GM21723 (cell line): ENCODE data around the gene RING1.

Experiments
- ATAC-seq: cut with Tn5 transposase; IDR thresholded peaks from one replicate; pipeline ENCODE4 v1.9.1; 2021; ENCODE audit warnings: mild to moderate bottlenecking, moderate library complexity; ENCODE audit not compliant: unreplicated experiment

RING1 gene

DNA sequence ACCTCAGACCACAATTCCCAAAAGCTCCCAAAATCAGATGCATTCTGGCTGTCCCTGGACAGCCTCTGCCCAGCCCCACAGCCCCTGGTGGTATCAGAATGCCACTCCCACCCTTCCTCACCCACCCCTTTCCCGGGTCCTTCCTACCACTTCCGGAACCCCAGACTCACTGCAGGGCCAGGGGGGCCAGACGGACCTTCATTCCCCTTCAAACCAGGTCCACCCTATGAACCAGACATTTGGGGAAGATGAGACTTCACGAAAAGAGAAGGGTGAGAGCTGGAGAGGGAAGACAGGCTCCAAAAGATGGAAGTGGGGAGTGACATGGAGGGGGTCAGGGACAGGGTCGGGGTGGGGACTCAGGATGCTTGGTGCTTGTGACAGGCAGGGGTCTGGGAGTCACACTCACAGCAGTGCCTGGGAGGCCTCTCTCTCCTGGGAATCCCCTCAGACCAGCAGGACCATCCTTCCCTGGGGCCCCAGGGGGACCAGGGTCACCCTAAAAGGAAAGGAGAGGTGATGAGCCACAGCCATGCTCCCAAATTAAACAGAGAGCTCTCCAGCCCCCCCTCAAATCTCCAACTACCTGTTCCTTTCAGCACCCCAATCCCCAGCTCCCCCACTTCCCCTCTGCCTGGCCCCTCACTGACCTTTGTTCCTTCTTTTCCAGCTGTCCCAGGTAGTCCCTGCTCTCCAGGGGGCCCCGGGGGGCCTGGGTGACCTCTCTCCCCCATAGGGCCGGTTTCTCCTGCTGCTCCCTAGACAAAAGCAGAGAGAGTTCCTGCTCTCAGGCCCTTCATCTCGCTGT lies 36.2 kb upstream of the RING1 start:
- ATAC-seq, result no peak

DNA sequence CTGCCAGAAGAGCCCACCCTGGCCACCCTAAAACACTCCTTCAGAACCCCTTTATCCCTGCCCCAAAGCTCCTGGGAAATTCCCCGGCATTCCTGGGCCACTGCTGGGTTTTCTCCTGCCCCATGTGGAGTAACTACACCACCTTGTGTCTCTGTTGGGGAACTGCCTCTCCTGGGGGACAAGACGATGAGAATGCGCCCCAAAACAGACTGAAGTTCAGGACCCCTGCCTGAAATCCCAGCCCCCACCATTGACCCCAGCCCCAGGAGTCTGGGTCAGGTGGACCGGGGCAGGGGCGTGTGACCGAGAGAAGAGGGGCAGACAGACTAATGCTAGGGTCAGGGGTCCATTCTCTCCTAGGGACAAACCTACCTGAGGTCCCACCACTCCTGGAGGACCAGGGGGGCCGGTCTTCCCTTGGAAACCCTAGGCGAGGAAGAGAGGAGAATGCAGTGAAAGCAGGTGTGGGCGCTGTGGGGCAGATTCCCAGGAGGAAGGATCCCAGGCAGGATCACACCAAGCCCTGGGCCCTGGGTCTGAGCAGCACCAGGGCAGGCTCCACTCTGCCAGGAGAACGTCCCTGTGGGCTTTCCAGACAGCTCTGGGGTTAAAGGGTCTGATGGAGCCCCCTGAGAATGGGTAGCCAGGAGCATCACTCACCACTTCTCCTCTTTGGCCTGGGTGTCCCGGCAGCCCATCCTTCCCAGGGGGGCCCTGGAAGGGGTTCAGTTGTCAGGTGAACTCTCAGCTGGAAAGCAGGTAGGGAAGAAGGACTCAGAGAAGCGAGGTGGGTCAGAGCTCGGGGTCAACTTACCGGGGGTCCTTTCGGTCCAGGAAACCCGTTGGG lies 35.4 kb upstream of the RING1 start:
- ATAC-seq, result no peak

DNA sequence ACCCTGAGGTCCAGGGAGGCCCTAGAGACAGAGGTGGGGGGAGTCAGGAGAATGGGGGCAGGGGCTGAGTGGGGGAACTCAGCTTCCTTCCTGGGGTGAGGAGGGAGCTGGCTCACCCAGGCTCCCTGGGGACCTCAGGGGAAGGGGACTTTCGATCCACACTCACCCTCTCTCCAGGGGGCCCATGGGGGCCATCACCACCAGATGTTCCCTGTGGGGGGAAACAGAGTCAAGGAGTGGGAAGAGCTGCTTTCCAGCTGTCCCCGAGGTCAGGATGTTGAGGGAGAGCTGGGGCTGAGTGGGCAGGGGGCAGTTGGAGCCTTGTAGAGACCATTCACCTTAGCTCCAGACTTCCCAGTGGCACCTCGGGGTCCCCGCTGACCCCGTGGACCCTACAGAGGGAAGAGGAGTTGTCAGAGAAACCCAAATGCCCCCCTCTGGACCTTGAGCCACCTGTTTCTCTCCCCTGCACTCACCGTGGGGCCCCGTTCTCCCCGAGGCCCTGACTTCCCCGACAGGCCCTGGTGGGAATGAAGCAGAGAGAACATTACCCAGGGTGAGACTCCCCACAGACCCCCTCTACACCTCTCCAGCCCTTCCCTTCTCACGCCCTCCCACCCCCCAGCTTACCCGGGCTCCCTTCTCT lies 34.6 kb upstream of the RING1 start:
- no peak for ATAC-seq

DNA sequence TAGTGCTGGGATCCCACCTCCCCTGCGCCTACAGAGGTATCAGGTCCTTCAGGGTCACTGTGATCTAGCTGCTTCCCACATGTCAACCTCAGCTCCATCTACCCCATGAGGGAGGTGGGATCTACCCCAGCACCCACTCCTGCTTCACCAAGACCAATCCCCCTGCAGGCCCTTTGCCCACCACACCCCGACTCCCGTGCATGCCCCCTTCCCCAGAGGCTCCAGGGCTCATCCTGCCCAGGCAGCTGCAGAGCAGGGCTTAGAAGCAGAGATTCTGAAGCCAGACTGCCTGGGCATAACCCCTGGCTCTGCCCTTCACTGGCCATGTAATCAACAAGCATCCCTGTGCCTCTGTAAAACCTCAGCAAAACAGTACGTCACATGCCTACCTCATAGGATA lies 33.5 kb upstream of the RING1 start:
- ATAC-seq, result no peak

DNA sequence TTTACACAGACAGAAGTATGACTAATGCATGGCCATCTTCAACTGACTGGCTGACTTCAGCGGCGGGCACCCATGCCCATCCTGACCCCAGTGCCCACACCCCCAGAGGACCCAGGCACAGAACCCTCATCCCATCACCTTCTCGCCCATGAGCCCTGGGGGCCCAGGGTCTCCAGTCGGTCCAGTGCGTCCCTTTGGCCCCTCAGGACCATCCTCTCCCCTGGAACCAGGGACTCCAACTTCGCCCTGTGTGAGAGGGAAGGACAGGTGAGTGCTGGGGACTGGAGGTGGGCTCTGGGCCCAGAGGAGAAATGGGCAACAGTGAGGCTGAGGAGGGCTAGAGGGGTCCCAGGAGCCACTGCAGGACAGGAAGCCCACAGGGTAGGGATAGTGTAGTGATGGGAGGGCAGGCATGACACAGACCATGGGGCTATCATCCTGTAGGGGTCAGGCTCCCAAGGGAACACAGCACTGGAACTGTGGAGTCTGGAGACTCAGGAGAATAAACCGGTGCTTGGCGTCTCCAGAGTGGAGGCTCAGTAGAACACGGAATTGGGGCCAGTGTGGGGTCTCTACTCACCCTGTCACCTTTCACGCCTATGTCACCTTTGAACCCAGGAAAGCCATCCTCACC lies 32.7 kb upstream of the RING1 start:
- no peak for ATAC-seq

DNA sequence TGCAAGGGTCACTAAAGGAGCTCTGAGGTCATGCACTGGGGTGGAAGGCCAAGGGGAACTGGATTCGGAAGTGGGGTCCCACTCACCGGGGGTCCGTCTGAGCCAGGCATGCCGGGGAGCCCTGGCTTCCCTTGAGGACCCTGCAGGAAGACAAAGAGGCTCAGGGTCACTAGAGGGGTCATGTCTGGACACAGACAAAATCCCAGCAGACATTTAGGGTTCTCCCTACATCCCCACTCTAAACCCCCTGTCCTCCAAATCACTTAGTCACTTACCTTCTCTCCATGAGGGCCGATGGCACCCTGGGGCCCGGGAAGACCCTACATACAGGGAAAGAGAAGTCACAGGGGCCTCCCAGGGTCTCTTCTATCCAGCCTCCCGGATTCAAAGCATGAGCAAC lies 31.4 kb upstream of the RING1 start:
- no peak for ATAC-seq

DNA sequence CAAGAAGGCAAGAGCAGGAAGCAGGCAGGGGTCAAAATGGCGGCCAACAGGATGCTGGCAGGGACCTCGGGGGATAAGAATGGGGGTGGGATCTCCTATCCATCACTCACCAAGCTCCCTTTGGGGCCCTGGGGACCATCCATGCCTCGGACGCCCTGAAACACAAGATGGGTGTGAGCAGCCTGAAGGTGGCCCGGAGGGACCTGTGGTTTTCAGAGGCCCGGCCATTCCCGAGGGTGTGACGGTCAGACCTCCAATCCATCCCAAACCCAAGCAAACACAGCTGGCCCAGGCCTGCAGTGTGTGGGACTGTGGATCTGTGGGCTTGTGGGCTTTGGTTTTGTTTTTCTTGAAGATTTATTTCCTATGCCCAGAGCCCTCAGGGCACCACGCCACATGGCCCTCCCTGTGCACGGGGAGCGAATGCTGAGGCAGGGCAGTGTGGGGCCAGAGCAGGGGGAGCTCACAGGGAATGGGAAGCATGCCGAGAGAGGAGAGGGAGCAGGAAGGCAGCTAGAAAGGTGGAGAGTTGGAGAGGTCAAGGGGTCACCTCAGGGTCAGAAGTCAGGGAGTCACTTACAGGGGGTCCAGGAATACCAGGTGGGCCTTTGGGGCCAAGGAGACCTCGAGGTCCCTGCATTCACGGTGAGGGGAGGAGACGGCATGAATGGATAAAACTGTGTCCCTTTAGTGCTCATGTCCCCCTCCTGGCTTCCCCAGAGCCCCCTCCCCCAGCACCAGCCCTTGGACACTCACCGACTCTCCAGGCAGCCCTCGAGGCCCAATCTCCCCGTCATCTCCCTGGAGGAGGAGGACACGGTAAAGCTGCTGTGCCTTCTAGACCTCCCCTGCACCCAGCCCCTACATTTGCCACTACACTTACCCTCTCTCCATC lies 30.5 kb upstream of the RING1 start:
- no peak for ATAC-seq

DNA sequence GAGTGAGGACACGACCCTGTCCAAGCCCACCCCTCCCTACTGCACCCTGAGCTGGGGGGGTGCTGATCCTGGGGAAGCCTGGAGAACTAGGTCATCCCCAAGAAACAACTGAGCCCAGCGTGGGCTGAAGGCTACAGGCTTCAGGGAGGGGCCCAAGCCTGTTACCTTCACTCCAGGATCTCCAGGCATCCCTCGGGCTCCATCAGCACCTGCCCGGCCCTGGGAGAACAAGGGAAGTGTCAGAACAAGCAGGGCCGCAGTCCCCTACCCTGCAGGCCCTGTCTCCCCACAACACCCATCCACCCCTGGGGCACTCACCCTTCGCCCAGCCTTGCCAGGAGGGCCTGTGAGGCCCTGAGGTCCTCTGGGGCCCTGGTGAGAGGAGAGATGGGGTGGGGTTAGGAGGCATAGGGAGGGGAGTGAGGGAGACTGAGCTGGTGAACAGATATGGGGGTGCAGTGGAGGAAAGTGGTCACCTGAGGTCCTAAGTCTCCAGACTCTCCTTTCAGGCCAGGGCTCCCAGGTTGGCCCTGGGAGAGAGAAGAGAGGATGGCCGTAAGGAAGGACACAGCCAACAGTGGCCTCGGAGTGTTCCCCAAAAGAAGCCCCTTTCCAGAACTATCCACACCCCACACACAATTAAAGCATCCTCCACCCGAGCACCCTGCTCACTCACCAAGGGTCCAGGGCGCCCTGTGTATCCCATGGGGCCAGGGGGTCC lies 29.4 kb upstream of the RING1 start:
- ATAC-seq, result no peak

DNA sequence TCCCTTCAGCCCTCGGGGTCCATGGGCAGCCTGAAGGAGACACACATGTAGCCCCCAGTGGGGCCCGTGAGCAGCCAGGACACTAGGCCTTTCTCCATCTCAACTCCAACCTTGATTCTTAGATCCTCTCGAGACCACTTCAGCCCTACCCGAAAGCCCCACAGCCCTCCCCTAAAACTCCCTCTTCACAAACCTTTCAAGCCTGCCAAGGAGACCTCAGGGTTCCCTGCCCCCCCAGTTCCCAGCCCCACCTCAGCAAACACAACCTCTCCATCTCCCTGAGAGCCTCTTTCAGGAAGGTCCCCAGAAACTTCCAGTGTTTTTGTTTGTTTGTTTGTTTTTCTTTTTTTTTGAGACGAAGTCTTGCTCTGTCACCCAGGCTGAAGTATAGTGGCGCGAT lies 27.2 kb upstream of the RING1 start:
- ATAC-seq, result no peak

DNA sequence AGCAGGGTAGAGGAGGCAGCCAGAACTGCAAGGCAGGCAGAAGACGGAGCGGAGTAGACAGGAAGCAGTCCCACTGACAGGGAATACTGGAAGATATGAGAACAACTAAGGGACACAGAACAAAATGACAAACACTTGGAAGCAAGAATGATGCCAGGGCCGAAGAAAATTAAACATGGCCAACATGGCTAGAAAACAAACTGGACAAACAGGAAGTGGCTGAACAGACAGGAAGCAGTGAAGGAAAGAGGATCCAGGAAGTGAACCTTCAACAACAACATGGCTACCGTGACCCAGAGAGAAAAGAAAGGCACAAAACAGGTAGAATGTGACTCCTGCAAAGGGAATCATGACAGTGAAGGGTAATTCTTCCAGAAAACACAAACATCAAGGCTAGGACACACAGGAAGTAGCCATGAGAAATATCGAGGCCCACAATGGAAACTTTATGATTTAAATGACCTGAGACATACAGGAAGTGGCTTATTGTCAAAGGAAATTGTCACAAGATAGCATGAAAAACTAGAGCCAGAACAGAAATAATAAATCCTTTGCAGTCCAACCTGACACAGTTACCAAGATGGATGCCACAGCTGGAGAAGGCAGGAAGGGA lies 25.1 kb upstream of the RING1 start:
- ATAC-seq, result no peak

DNA sequence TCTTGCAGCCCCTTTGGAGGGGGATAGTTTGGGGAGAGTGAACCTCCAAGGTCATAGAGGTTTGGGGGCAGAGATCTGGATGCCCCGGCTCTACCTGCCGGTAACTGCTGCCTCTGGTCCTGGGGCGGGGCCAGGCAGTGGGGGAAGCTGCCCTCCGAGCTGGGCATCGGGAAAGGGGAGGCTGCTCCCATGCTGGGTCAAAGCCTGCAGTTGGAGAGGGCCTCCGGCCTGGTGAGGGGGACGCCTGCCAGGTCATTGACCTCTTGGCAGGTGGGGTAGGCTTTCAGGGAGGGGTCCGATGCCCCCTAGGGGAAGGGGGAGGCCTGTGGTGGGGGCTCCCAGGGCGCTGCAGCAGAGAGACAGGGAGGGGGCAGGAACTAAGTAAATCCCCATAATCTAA lies 23.1 kb upstream of the RING1 start:
- ATAC-seq, result no peak

DNA sequence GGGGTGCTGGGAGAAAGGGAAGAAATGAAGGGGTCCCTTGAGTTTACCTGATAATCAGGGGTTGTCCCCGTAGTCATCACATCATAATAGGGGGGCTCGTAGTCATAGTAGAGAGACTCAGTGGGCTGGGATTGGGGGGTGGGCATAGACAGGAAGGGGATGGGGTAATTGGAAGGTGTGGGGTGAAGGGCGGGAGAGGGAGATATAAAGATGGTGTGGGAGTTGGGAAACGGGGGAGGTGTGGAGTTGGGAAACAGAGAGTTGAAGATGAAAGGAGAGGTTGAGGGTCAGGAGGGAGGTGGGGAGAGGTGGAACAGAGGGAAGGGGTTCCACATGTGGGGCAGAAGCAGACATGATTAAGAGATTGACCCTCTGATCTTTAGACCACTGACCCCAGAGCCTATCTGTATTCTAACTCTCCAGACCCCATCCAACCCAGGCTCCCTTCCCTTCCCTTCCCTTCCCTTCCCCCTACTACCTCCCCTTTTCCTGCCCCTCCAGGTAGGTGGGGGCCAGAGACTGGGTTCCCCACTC lies 22.6 kb upstream of the RING1 start:
- no peak for ATAC-seq

DNA sequence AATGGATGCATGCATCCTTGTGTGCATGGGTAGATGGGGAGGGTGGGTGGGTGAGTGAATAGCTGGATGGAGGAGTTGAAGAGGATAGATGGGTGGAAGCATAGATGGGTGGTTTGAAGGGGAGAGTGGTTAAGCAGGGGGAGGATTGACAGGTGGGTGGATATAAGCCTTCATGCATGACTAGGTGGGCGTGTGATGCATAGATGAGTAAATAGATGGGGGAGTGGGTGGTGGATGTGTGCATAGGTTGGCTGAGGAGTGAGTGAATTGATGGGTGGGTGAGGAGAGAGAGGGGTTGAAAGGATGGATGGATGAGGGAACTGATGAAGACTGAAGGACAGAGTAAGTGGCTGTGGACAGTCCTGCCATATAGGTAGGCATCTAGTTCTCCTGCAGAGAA lies 20.5 kb upstream of the RING1 start:
- ATAC-seq, result no peak

DNA sequence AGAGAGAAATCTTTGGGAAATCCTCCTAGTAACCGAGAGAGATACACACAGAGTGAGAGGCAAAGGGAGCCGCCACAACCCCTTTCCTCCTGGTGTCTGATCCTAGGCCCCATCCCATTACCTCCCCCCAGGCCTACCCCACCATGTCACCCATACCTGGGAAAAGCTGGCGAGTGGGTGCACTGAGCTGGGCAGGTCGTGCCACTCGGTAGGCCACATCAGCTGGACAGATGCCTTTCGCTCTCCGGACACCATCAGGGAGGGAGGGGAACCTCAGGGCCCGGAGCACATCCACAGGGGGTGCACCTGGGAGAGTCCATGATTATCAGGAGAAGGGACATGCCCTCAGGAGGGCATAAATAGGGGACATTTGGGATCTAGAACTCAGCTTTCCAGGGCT lies 19.1 kb upstream of the RING1 start:
- no peak for ATAC-seq

DNA sequence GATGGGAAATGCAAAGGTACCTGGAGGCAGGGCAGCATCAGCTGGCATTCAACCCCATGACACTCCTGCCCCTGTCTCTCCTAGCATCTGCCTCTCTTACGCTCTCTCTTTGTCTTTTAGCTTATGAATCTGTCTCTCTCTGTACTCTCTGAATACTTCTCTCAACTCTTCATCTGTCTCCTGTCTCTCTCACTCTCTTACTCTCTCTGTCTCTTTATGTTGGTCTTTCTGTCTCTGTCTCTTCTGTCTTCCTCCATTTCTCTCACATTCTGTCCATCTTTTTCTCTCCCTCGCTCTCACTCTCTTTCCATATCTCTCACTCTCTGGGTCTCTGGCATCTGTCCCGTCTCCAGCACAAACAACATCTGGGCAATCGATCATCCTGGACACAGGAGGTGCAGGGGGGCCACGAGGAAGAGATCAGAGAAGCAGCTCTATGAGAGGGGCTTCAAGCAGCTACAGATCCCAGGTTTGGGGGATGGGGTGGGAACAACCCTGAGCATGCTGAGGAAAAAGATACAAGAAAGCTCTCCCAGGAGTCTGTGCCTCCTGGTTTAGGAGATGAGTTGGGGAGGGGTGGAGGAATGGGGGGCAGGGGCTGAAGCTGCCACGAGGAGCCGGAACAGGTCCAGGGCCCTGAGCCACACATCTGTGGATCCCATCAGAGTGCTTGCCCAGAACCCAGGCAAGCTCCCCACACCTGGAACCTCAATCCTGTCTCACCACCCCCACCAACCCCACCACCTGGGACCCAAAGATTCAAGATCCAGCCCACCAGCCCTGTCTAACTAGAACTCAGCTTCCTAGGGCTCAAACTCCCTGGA lies 18.5 kb upstream of the RING1 start:
- no peak for ATAC-seq

DNA sequence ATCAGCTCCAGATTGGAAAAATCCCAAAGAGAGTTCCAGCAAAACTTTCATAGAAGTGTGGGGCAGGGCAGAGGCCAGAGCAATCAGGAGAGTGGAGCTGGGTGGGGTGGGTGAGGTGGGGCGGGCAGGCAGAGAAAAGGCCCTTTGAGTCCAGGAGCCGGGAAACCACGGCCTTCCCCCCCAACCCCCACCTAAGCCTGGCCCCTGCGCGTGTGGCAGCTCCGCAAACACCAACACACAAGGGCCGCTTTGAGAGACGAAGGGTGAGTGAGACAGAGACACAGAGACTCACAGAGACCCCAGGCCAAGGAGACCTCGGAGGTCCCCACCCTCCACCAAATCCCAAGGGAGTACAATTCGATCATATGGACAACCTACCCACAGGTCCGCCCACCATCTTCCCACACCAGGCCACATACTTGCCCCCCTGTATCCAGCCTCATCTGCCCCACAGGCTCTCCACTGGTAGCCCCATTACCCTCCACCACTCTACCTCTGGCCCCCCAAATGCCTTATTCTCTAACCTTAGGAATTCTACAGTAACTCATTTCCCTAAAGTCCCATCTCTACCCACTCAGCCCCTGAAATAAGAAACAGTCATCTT lies 17.7 kb upstream of the RING1 start:
- ATAC-seq, result no peak

DNA sequence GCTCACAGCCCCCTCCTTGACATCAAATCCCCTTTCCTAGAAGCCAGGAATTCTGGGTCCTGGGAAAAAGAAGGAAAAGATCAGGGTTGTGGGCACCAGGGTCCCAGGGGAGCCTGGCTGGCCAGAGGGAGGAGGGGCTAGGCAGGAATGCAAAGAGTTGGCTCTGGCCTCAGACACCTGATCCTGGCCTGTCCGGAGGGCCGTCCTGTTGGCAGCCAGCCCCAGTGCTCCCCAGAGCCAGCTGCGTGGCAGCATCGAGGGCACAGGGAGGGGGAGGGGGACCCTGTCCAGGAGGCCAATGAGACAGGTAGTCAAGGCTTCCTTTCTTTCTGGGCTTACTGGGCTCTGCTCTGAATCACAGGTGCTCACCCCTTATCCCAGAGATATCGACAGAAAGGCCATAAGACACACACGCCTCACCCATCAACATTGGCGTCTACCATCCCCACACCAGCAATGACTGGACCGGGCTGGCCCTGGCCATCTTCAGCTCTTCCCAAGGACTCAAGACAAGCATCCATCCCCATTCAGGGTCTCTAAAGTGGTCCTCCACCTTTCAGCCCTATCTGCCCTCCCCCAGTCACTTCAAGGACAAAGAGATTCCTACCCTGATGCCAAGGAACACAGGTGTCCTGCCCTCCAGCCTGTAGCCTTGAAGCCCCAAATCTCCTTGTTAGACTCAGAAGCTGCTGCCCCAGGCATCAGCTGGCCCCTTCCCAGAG lies 16.8 kb upstream of the RING1 start:
- ATAC-seq, result no peak
